IMR-90 (cell line): ENCODE measurements around the gene KCTD5. TPM values are rescaled to one million over a fixed set of nuclear protein-coding genes. Genes with fewer than 3 reads are reported as not detected.

Experiments
- ATAC-seq: fragments of 200-7000 bp; cut with Tn5 transposase; 2 replicates; pipeline ENCODE4 v1.9.1; 2020; ENCODE audit warnings: low read depth, mild to moderate bottlenecking, moderate library complexity
- BruUV-seq: library from RNA; stranded (reverse); fragments of 400-500 nt; replicated peaks from 2 replicates; lab custom pipeline; 2021; lab: Mats Ljungman, UMichigan
- CTCF ChIA-PET: fragments of 300-600 bp; formaldehyde crosslinking; extraction: SDS; loops from one replicate; lab custom pipeline; 2021; ENCODE audit warnings: antibody characterized with exemption; lab: Yijun Ruan, JAX
- POLR2A ChIA-PET: fragments of 300-600 bp; sonication (Branson Sonifier 250); formaldehyde crosslinking; loops from one replicate; lab custom pipeline; 2022; ENCODE audit warnings: antibody characterized with exemption; ENCODE audit not compliant: unreplicated experiment; lab: Charles Lee
- DNase-seq: peaks from one replicate; pipeline ENCODE4 v3.0.0; 2013
- H2AFZ ChIP-seq: replicated peaks from 2 replicates; pipeline ENCODE3; 2013; ENCODE audit warnings: low read length, mild to moderate bottlenecking; ENCODE audit not compliant: poor library complexity
- H2AK5ac ChIP-seq: 2 replicates; pipeline ENCODE4 v1.6.1; 2013; ENCODE audit warnings: low read depth, low read length, inconsistent platforms
- H2AK9ac ChIP-seq: replicated peaks from 2 replicates; pipeline ENCODE3; 2013; ENCODE audit warnings: mild to moderate bottlenecking, low read depth, low read length, moderate library complexity; ENCODE audit not compliant: poor library complexity
- H2BK120ac ChIP-seq: 2 replicates; pipeline ENCODE4 v1.6.1; 2013; ENCODE audit warnings: low read depth, low read length, inconsistent platforms
- H2BK15ac ChIP-seq: 3 replicates; pipeline ENCODE4 v1.6.1; 2013; ENCODE audit warnings: low read depth, low read length, inconsistent platforms
- H2BK20ac ChIP-seq: 2 replicates; pipeline ENCODE4 v1.6.1; 2013; ENCODE audit warnings: low read depth, mild to moderate bottlenecking, inconsistent platforms, low read length, moderate library complexity
- H2BK5ac ChIP-seq: 2 replicates; pipeline ENCODE4 v1.6.1; 2013; ENCODE audit warnings: mild to moderate bottlenecking, low read depth, low read length, inconsistent platforms; ENCODE audit not compliant: poor library complexity, severe bottlenecking
- H3K14ac ChIP-seq: replicated peaks from 2 replicates; pipeline ENCODE4 v1.6.1; 2013; ENCODE audit warnings: low read depth, low read length, inconsistent platforms
- H3K18ac ChIP-seq: 2 replicates; pipeline ENCODE4 v1.6.1; 2013; ENCODE audit warnings: low read depth, low read length, control low read depth
- H3K23ac ChIP-seq: 2 replicates; pipeline ENCODE4 v1.6.1; 2013; ENCODE audit warnings: low read depth, low read length, inconsistent platforms
- H3K27ac ChIP-seq: 2 replicates; pipeline ENCODE4 v1.5.1; 2013; ENCODE audit warnings: mild to moderate bottlenecking, control low read depth, low read length; ENCODE audit not compliant: insufficient read depth
- H3K27me3 ChIP-seq: 2 replicates; pipeline ENCODE4 v1.6.1; 2013; ENCODE audit warnings: low read length; ENCODE audit not compliant: control insufficient read depth, insufficient read depth
- H3K36me3 ChIP-seq: 2 replicates; pipeline ENCODE4 v1.6.1; 2013; ENCODE audit warnings: low read length, mixed read lengths; ENCODE audit not compliant: control insufficient read depth, insufficient read depth
- H3K4ac ChIP-seq: 2 replicates; pipeline ENCODE4 v1.6.1; 2013; ENCODE audit warnings: low read depth, low read length, inconsistent platforms
- H3K4me1 ChIP-seq: 2 replicates; pipeline ENCODE4 v1.6.1; 2013; ENCODE audit warnings: low read length, mixed read lengths; ENCODE audit not compliant: control insufficient read depth, insufficient read depth
- H3K4me2 ChIP-seq: 2 replicates; pipeline ENCODE4 v1.6.1; 2013; ENCODE audit warnings: low read depth, mild to moderate bottlenecking, control low read depth, low read length, moderate library complexity
- H3K4me3 ChIP-seq: 2 replicates; pipeline ENCODE4 v1.5.1; 2013; ENCODE audit warnings: low read depth, mild to moderate bottlenecking, control low read depth, low read length, moderate library complexity; ENCODE audit not compliant: insufficient read depth
- H3K56ac ChIP-seq: 2 replicates; pipeline ENCODE4 v1.6.1; 2013; ENCODE audit warnings: low read length, inconsistent platforms; ENCODE audit not compliant: insufficient read depth; ENCODE audit errors: extremely low read depth
- H3K79me1 ChIP-seq, 2 experiments: 2 replicates each; pipeline ENCODE4 v1.6.1; 2013; ENCODE audit warnings: low read length in 2 of 2, inconsistent platforms in 1 of 2, low read depth in 1 of 2
- H3K9ac ChIP-seq: 2 replicates; pipeline ENCODE4 v1.6.1; 2013; ENCODE audit warnings: low read depth, low read length, control low read depth
- H3K9me1 ChIP-seq: 2 replicates; pipeline ENCODE4 v1.6.1; 2013; ENCODE audit warnings: low read length, inconsistent platforms; ENCODE audit not compliant: insufficient read depth
- H3K9me3 ChIP-seq: 2 replicates; pipeline ENCODE4 v1.6.1; 2013; ENCODE audit warnings: low read length; ENCODE audit not compliant: control insufficient read depth, insufficient read depth
- H4K20me1 ChIP-seq: 2 replicates; pipeline ENCODE4 v1.6.1; 2013; ENCODE audit warnings: low read length, inconsistent platforms; ENCODE audit not compliant: insufficient read depth
- H4K5ac ChIP-seq: 2 replicates; pipeline ENCODE4 v1.6.1; 2013; ENCODE audit warnings: mild to moderate bottlenecking, low read depth, low read length, control low read depth
- H4K8ac ChIP-seq, 2 experiments: 2 replicates each; pipeline ENCODE4 v1.6.1; 2013; ENCODE audit warnings: low read depth in 2 of 2, low read length in 2 of 2, control low read depth in 1 of 2, inconsistent platforms in 1 of 2
- H4K91ac ChIP-seq: 2 replicates; pipeline ENCODE4 v1.6.1; 2013; ENCODE audit warnings: low read depth, low read length, inconsistent platforms; ENCODE audit not compliant: insufficient read depth
- BHLHE40 ChIP-seq: fragments of 150-350 bp; IDR thresholded peaks from 2 replicates; pipeline ENCODE4 v1.6.1; 2016; ENCODE audit warnings: mild to moderate bottlenecking, low read depth, low read length
- CEBPB ChIP-seq: IDR thresholded peaks from 2 replicates; pipeline ENCODE4 v1.6.1; 2012; ENCODE audit warnings: low read depth, low read length, improper control_type of control experiment
- CHD1 ChIP-seq: IDR thresholded peaks from 2 replicates; pipeline ENCODE4 v1.6.1; 2012; ENCODE audit warnings: low read depth, low read length, improper control_type of control experiment
- FOS ChIP-seq: fragments of 150-350 bp; IDR thresholded peaks from 2 replicates; pipeline ENCODE4 v1.6.1; 2016; ENCODE audit warnings: low read depth, low read length
- MAFK ChIP-seq: IDR thresholded peaks from 2 replicates; pipeline ENCODE4 v1.6.1; 2012; ENCODE audit warnings: low read depth, low read length, improper control_type of control experiment
- MAZ ChIP-seq: IDR thresholded peaks from 2 replicates; pipeline ENCODE4 v1.6.1; 2012; ENCODE audit warnings: low read depth, mild to moderate bottlenecking, low read length, improper control_type of control experiment, moderate library complexity, borderline replicate concordance
- MXI1 ChIP-seq: IDR thresholded peaks from 2 replicates; pipeline ENCODE4 v1.6.1; 2012; ENCODE audit warnings: low read depth, mild to moderate bottlenecking, low read length, moderate library complexity, borderline replicate concordance
- NFE2L2 ChIP-seq: fragments of 150-350 bp; IDR thresholded peaks from 2 replicates; pipeline ENCODE4 v1.6.1; 2016; ENCODE audit warnings: low read depth, mild to moderate bottlenecking, low read length
- POLR2A ChIP-seq: IDR thresholded peaks from 2 replicates; pipeline ENCODE4 v1.6.1; 2012; ENCODE audit warnings: mild to moderate bottlenecking, low read depth, low read length
- RAD21 ChIP-seq: IDR thresholded peaks from 2 replicates; pipeline ENCODE4 v1.6.1; 2012; ENCODE audit warnings: low read length, improper control_type of control experiment
- RCOR1 ChIP-seq: IDR thresholded peaks from 2 replicates; pipeline ENCODE4 v1.6.1; 2012; ENCODE audit warnings: mild to moderate bottlenecking, low read length, improper control_type of control experiment; ENCODE audit not compliant: insufficient replicate concordance
- RFX5 ChIP-seq: IDR thresholded peaks from 2 replicates; pipeline ENCODE4 v1.8.0; 2012; ENCODE audit warnings: low read depth, mild to moderate bottlenecking, low read length, moderate library complexity
- SMC3 ChIP-seq: fragments of 150-350 bp; IDR thresholded peaks from 2 replicates; pipeline ENCODE4 v1.6.1; 2016; ENCODE audit warnings: low read depth, mild to moderate bottlenecking, antibody characterized with exemption, low read length, moderate library complexity
- WGBS, 2 experiments: methylation state at CpG; one replicate each; pipeline versions ENCODE4 v1.1.5 to v1.1.7; 2013; ENCODE audit warnings: missing lambda C conversion rate in 2 of 2; ENCODE audit not compliant: insufficient read length in 1 of 2; ENCODE audit errors: extremely low coverage in 2 of 2; 5-methylcytosine and 5-hydroxymethylcytosine counted together
- dilution Hi-C: fragments of 300-500 bp; cut with HindIII; formaldehyde crosslinking; loops from one replicate; pipeline ENCODE4 v1.14.3; 2018; ENCODE audit warnings: low sequenced_read_pairs; ENCODE audit not compliant: unreplicated experiment
- in situ Hi-C: fragments of 300-500 bp; cut with MboI; formaldehyde crosslinking; loops from 3 replicates; pipeline ENCODE4 v1.14.3; 2019; ENCODE audit warnings: low sequenced_read_pairs, inconsistent platforms, mixed read lengths
- intact Hi-C: fragments of 100-400 bp; cut with micrococcal nuclease; formaldehyde crosslinking; loops from 2 replicates; pipeline ENCODE4 v1.10.0; 2022
- polyA plus RNA-seq, 3 experiments: library from polyadenylated mRNA; depleted of rRNA; stranded (reverse); fragments of >200 nt; gene quantifications; 2 replicates each; pipeline ENCODE4 v1.2.3, GENCODE V29; 2012; ENCODE audit warnings: low replicate concordance in 1 of 3
- total RNA-seq: library from RNA; depleted of rRNA; stranded (reverse); fragments of >200 nt; gene quantifications from 2 replicates; pipeline ENCODE4 v1.2.3, GENCODE V29; 2012
- TF ChIP-seq, protein P1 (sequence below): fragments of 150-350 bp; IDR thresholded peaks from 2 replicates; pipeline ENCODE4 v1.6.1; 2017; ENCODE audit warnings: mild to moderate bottlenecking, antibody characterized with exemption, low read length, low read depth
- TF ChIP-seq, protein P2 (sequence below): conservative IDR thresholded peaks from 2 replicates; pipeline ENCODE4 v1.5.1; 2012; ENCODE audit warnings: mild to moderate bottlenecking, low read depth, low read length, improper control_type of control experiment
- TF ChIP-seq, protein P3 (sequence below): fragments of 150-350 bp; IDR thresholded peaks from 2 replicates; pipeline ENCODE4 v1.6.1; 2016; ENCODE audit warnings: low read depth, mild to moderate bottlenecking, low read length, moderate library complexity, borderline replicate concordance

KCTD5 gene
- total and polyA plus RNA-seq, 2 of the 4 experiments (the other 2 are of a cell fraction): 17.2 to 56.2 TPM

DNA sequence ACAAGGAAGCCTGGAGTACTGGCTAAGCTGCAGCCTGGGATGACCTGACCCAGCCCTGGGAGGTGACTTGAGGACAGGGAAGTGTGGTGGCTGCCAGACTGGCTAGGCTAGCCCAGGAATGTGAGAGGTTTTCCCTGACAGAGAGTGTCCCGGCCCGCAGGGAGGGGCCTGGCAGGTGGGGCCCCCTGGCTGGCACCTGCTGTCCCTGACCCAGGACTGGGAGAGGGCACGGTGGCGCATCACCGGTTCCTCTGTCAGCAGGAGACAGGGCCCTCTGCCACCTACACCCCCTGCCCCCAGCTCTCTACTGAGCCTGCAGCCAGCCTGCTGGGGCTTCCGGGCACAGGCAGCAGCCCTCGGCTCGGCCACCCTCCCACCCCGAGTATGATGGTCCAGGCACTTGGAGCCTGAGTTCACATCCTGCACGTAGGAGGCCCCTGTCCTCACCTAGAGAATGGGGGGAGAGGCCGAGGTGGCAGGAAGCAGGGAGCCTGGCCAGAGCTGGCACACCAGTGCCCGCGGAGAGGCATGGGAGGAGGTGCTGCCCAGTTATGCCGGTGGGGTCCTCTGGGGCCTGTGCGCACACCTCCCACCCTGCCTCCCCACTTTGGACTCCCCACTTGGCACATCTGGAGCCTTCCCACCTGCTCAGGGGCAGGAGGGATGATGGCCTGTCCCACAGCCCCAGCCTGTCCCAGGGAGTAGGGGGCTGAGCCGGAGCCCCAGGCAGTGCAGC, 37.2 kb downstream of the KCTD5 start:
- Histone ChIP-seq H2BK120ac (no peak overlapping the region), H3K4me1 (no peaks in the 10 kb centered on the region), H2AK5ac (no peak overlapping the region), H2AFZ (no peak overlapping the region), H2BK5ac (no peak overlapping the region), H3K79me1 (no peaks in the 10 kb centered on the region), H3K14ac (no peak overlapping the region), H2BK20ac (no peak overlapping the region), H4K20me1 (no peaks in the 10 kb centered on the region), H2AK9ac (no peak overlapping the region), H3K18ac (no peak overlapping the region), H3K9ac (no peak overlapping the region), H3K23ac (no peak overlapping the region), H3K27ac (no peak overlapping the region), H3K36me3 (no peaks in the 10 kb centered on the region), H3K4me3 (no peak overlapping the region), H2BK15ac (no peak overlapping the region), H4K8ac (no peak overlapping the region), H4K91ac (no peak overlapping the region), H3K9me1 (no peaks in the 10 kb centered on the region), H3K4ac (no peak overlapping the region), H3K56ac (no peak overlapping the region), H3K4me2 (no peak overlapping the region), H3K27me3 (peaks cover 1% of the 10 kb centered on the region; the same call in 1 of the 2 replicates), H4K5ac (no peak overlapping the region), H3K9me3 (no peaks in the 10 kb centered on the region)
- WGBS, 2 experiments: 60% methylated on average over 1 of the region's 16 CpGs; no CpG with 5 or more reads in 1 of the 2 experiments
- dilution Hi-C loops: no loop called here
- DNase-seq (no peak), ATAC-seq (no peak)
- intact Hi-C loops: no loop called here
- BruUV-seq: no TSS peak
- in situ Hi-C loops: no loop called here
- ChIA-PET POLR2A (interaction anchor here (0.7 kb wide), 1 partner anchor 261 kb away, joined by 3 read pairs; the partner anchor contains the start of gene PKMYT1), CTCF (no interaction called here)
- TF ChIP-seq NFE2L2 (no peak), POLR2A (no peak), RCOR1 (no peak), RAD21 (no peak), MAFK (no peak), CEBPB (no peak), SMC3 (no peak), RFX5 (no peak), FOS (no peak), MAZ (no peak), BHLHE40 (no peak), MXI1 (no peak), CHD1 (no peak)
- TF ChIP-seq, protein P1, sequence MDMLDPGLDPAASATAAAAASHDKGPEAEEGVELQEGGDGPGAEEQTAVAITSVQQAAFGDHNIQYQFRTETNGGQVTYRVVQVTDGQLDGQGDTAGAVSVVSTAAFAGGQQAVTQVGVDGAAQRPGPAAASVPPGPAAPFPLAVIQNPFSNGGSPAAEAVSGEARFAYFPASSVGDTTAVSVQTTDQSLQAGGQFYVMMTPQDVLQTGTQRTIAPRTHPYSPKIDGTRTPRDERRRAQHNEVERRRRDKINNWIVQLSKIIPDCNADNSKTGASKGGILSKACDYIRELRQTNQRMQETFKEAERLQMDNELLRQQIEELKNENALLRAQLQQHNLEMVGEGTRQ: no peak
- TF ChIP-seq, protein P2, sequence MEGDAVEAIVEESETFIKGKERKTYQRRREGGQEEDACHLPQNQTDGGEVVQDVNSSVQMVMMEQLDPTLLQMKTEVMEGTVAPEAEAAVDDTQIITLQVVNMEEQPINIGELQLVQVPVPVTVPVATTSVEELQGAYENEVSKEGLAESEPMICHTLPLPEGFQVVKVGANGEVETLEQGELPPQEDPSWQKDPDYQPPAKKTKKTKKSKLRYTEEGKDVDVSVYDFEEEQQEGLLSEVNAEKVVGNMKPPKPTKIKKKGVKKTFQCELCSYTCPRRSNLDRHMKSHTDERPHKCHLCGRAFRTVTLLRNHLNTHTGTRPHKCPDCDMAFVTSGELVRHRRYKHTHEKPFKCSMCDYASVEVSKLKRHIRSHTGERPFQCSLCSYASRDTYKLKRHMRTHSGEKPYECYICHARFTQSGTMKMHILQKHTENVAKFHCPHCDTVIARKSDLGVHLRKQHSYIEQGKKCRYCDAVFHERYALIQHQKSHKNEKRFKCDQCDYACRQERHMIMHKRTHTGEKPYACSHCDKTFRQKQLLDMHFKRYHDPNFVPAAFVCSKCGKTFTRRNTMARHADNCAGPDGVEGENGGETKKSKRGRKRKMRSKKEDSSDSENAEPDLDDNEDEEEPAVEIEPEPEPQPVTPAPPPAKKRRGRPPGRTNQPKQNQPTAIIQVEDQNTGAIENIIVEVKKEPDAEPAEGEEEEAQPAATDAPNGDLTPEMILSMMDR: no peak
- TF ChIP-seq, protein P3, sequence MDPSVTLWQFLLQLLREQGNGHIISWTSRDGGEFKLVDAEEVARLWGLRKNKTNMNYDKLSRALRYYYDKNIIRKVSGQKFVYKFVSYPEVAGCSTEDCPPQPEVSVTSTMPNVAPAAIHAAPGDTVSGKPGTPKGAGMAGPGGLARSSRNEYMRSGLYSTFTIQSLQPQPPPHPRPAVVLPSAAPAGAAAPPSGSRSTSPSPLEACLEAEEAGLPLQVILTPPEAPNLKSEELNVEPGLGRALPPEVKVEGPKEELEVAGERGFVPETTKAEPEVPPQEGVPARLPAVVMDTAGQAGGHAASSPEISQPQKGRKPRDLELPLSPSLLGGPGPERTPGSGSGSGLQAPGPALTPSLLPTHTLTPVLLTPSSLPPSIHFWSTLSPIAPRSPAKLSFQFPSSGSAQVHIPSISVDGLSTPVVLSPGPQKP: no peak
